NCI-H187 treated with DMSO at 0.1 percent for 48 hours (cell line): ENCODE results near the gene RELN.

Experiments used
- DNase-seq: peaks from one replicate; lab custom pipeline; 2025; lab: John Stamatoyannopoulos, UW

Gene RELN

GRCh38 chr7:103680161-103681144 lies 309.0 kb downstream of the RELN start:
- DNase-seq: no peak

- DNase-seq: no peak
Measured at GRCh38 chr7:103679151-103680132, 310.0 kb downstream of the RELN start.

DNA sequence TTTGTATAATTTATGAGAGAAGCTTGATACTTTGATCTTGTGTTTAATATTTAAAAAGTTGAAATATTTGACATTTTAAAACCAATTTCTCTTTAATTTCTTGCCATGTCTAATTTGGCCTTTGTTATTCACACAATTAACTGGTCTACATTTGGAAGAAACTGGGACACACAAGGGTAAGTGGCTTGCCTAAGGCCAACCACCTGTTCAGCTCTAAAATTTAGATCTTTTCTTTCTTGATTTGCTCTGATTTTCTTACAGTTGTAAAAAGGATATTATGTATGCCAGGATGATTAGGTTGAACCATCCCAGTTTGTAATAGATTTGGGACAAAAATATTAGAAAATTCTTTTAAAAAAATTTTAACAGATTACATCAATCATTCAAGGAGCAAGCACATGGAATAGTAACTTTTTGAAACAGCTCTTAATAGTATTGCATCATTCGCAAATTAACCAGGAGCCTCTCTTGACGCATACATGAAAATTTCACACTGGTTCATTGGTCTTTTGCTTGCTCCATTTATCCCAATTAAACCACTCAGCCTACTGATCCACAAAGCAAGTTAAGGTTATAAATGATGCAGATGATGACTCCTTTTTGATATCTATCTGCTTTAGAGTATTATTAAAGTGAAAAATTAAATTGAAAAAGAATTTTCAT lies 321.0 kb downstream of the RELN start:
- DNase-seq: no peak

- no peak for DNase-seq
Measured at GRCh38 chr7:103666326-103666725, 323.1 kb downstream of the RELN start.

DNA sequence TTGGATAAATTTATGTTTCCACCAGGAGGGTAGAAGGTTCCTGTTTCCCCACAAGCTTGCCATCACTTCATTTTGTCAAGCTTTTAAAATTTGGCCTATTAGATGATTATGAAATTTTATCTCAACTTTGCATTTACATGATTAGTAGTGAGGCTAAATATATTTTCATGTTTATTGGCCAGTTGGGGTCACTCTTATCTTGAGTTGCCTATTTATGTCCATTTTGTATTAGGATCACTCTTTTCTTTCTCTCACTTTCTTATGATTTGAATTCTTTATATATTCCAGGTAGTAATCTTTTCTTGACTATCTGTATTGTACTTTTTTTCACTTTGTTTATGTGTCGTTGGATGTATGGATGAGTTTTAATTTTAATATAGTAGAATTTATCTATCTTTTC lies 324.9 kb downstream of the RELN start:
- DNase-seq: no peak

GRCh38 chr7:103660455-103661371 lies 328.7 kb downstream of the RELN start:
- DNase-seq: no peak

- no peak for DNase-seq
Measured at GRCh38 chr7:103658055-103659005, 331.1 kb downstream of the RELN start.

DNA sequence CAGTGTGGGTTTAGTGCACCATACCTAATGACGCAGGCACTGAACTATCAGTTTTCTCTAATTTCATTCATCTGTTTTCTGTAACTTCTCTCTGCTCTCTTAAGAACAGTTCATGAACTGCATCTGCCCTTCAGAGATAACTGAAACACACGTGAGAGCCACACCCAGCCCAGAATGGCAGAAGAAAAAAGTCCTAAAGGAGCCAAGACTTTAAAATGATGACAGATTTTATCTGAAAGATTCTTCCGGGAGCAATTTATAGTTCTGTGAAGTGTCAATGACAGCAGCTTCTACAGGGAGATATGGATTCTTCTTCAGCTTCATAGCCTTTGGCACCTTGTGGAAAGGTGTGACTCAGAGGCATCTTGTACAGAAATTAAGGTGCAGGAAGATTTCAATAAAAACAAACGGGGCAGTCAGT lies 332.0 kb downstream of the RELN start:
- DNase-seq: no peak

- no peak for DNase-seq
Measured at GRCh38 chr7:103656221-103656620, 333.2 kb downstream of the RELN start.

GRCh38 chr7:103651593-103652377 lies 337.7 kb downstream of the RELN start:
- DNase-seq: no peak

DNA sequence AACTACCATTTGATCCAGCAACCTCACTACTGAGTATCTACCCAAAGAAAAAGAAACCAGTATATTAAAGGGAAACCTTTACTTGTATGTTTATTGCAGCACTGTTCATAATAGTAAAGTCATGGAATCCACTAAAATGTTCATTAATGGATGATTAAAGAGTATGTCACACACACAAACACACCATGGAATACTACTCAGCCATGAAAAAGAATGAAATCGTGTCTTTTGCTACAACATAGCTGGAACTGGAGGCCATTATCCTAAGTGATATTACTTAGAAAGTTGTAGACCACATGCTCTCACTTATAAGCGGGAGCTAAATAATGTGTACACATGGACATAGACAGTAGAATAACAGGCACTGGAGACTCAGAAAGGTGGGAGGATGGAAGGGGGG lies 340.4 kb downstream of the RELN start:
- no peak for DNase-seq

DNA sequence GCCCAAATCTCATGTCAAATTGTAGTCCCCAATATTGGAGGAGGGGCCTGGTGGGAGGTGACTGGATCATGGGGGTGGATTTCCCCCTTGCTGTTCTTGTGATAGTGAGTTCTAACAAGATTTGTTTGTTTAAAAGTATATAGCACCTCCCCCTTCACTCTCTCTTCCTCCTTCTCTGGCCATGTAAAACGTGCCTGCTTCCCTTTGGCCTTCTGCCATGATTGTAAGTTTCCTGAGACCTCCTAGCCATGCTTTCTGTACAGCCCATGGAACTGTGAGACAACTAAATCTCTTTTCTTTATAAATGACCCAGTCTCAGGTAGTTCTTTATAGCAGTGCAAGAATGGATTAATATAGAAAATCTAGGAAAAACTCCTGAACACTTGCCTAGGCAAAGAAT lies 341.3 kb downstream of the RELN start:
- no peak for DNase-seq

DNA sequence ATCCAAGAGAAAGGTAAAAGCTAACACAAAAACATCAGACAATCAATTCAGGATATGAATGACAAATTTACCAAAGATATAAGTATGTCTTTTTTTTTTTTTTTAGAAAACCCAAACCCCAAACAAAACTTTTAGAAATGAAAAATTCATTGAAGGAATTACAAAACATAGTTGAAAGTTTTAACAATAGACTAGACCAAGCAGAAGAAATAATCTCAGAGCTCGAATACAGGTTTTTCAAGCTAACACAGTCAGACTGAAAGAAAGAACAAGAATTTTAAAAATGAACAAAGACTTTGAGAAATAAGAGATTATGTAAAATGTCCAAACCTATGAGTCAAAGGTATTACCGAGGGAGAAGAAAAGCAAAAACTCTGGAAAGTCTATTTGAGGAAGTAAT lies 345.1 kb downstream of the RELN start:
- no peak for DNase-seq

DNA sequence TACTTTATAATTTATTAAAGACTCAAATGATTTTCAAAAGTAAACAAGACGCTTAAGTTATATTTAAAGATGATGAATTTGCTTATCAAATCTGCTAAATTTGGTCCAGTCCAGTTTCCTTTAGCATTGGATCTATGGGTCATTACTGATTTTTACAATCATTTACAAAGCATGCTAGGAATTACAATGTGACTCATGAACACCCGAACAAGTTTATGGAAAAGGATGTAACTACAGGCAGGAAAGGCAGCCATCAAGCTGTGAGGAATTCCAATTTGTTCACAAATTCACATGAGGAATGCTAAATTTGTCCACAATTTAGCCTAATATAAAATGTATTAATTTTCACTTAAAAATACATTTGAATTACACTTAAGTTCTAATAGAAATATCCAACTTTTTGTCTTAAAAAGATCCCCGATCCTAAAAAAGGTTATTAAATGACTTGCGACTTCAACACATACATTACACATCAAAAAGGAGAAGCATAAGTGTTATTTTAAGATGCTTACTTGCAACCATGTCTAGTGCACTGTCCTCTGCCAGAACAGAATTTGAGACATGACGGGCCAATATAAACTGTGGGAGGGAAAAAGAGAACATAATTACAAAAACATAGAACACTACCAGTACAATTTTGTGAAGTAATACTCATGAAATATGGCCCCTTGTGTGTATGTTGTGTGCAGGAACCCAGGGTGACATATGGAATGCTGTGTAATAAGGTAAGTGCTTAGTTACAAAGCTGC lies 349.3 kb downstream of the RELN start:
- DNase-seq: no peak

- DNase-seq: no peak
Measured at GRCh38 chr7:103637726-103638125, 351.7 kb downstream of the RELN start.

DNA sequence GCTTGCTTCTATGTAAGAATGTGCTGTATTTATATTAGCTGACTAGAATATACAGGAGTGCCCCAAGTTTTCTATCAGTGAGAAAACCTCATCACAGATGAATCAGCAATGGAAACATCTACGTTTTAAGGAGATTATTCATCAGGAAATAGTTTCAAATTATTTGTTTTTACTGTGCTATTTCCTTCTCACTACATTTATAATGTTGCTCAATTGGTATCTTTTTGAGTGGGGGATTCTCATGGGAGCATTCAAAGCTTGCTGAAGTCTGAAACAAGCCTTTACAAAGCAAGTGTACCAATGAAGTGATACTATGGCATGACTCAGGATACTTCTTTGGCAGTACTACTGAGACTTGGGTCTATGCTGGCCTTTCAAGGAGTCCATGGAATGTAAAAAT lies 352.4 kb downstream of the RELN start:
- DNase-seq: no peak

- no peak for DNase-seq
Measured at GRCh38 chr7:103636153-103636552, 353.3 kb downstream of the RELN start.

- no peak for DNase-seq
Measured at GRCh38 chr7:103632972-103633371, 356.5 kb downstream of the RELN start.
